ENCODE data around the gene AGPAT3.
A peak's percentile ranks its signal among the peaks of the same experiment; 100 is the strongest.

GRCh38 chr21:43902441-43902840 is 37.4 kb downstream of the AGPAT3 start:
- TF ChIP-seq CTCF (IDR thresholded peaks at IDR 0.05) (no peak), POLR2A (IDR thresholded peaks at IDR 0.05; ENCODE audit: low read depth) (no peak), POLR2AphosphoS5 (IDR thresholded peaks at IDR 0.05) (peak; percentile 27 to 28)

All from esophagus muscularis mucosa (tissue), 3 donors.